ENCODE measurements around the gene POLN. TPM values are rescaled to one million over a fixed set of nuclear protein-coding genes. Genes with fewer than 3 reads are reported as not detected.

Gene POLN
- polyA plus RNA-seq, 1 donor (not counting 4 experiments of a cell fraction or from before 2014, with no cell fraction given): 1.3 TPM

GRCh38 chr4:2262145-2262943, 20.4 kb upstream of the POLN start:
- Histone ChIP-seq H3K4me2 (ENCODE audit: control insufficient read depth, extremely low read depth, insufficient read depth, low read depth, low read length) (peak overlapping the region; percentile 87), H3K27ac (ENCODE audit: control insufficient read depth, insufficient read depth, low read length) (no peak overlapping the region), H4K20me1 (ENCODE audit: control insufficient read depth, extremely low read depth, insufficient read depth, low read length) (peaks cover 5% of the 10 kb centered on the region), H3K9ac (ENCODE audit: control insufficient read depth, extremely low read depth, insufficient read depth, low read length) (peak overlapping the region; percentile 67), H3K27me3 (ENCODE audit: control insufficient read depth, extremely low read depth, insufficient read depth, low read length) (no peaks in the 10 kb centered on the region), H3K79me2 (ENCODE audit: control insufficient read depth, insufficient read depth, low read length) (peaks cover 10% of the 10 kb centered on the region), H3K9me3 (ENCODE audit: control insufficient read depth, low read depth, low read length) (no peaks in the 10 kb centered on the region), H3K36me3 (ENCODE audit: control insufficient read depth in 2 of 2, extremely low read depth in 1 of 2, insufficient read depth in 2 of 2, low read length in 2 of 2) (peaks cover 0 to 2% of the 10 kb centered on the region in 2 experiments), H3K4me1 (ENCODE audit: control insufficient read depth, extremely low read depth, insufficient read depth, low read length) (peaks cover 10% of the 10 kb centered on the region), H3K4me3 (ENCODE audit: control insufficient read depth in 2 of 3, extremely low read depth in 1 of 3, insufficient read depth in 2 of 3, low read depth in 1 of 3, low read length in 3 of 3) (peak overlapping the region; percentile 66 to 91 (median 69)), H2AFZ (ENCODE audit: control insufficient read depth, low read length) (peak overlapping the region; percentile 78), H3K9me1 (ENCODE audit: control insufficient read depth, extremely low read depth, insufficient read depth, low read length) (no peaks in the 10 kb centered on the region)
- FAIRE-seq (peak; percentile 68), DNase-seq (ENCODE audit: low read depth, low spot score) (peak; percentile 94)
- TF ChIP-seq EZH2 (IDR thresholded peaks at IDR 0.05; ENCODE audit: low read length): no peak
- no peak for TF ChIP-seq CTCF (optimal IDR thresholded peaks at IDR 0.05 in 1 of 3, IDR thresholded peaks at IDR 0.05 in 1 of 3, conservative IDR thresholded peaks at IDR 0.05 in 1 of 3; ENCODE audit: extremely low read depth in 1 of 3, insufficient read depth in 2 of 3, low read length in 3 of 3)
- dilution Hi-C loops (cut with MboI; ENCODE audit: extremely low pct_ligation_motif_present, low sequenced_read_pairs): no loop called here

GRCh38 chr4:2261853-2262144, 19.9 kb upstream of the POLN start, which contains the start of gene MXD4:
TSS of gene MXD4 (minus strand) at chr4:2262109. CDS start at chr4:2261980, 129 bp downstream.
- Histone ChIP-seq H3K4me3 (ENCODE audit: control insufficient read depth in 2 of 3, extremely low read depth in 1 of 3, insufficient read depth in 2 of 3, low read depth in 1 of 3, low read length in 3 of 3) (peak within 1 kb of the TSS; percentile 73 to 91 (median 87)), H3K27ac (ENCODE audit: control insufficient read depth, insufficient read depth, low read length) (peak within 1 kb of the TSS; percentile 54), H4K20me1 (ENCODE audit: control insufficient read depth, extremely low read depth, insufficient read depth, low read length) (peaks cover 8% of the 10 kb centered on the region), H3K27me3 (ENCODE audit: control insufficient read depth, extremely low read depth, insufficient read depth, low read length) (no peaks in the 10 kb centered on the region), H3K4me2 (ENCODE audit: control insufficient read depth, extremely low read depth, insufficient read depth, low read depth, low read length) (peak within 1 kb of the TSS; percentile 87), H3K9me1 (ENCODE audit: control insufficient read depth, extremely low read depth, insufficient read depth, low read length) (no peaks in the 10 kb centered on the region), H3K9ac (ENCODE audit: control insufficient read depth, extremely low read depth, insufficient read depth, low read length) (peak within 1 kb of the TSS; percentile 80), H2AFZ (ENCODE audit: control insufficient read depth, low read length) (peak within 1 kb of the TSS; percentile 78), H3K79me2 (ENCODE audit: control insufficient read depth, insufficient read depth, low read length) (peaks cover 10% of the 10 kb centered on the region), H3K36me3 (ENCODE audit: control insufficient read depth in 2 of 2, extremely low read depth in 1 of 2, insufficient read depth in 2 of 2, low read length in 2 of 2) (peaks cover 0 to 2% of the 10 kb centered on the region in 2 experiments), H3K9me3 (ENCODE audit: control insufficient read depth, low read depth, low read length) (no peaks in the 10 kb centered on the region), H3K4me1 (ENCODE audit: control insufficient read depth, extremely low read depth, insufficient read depth, low read length) (peaks cover 10% of the 10 kb centered on the region)
- DNase-seq (ENCODE audit: low read depth, low spot score) (no peak), FAIRE-seq (no peak)
- TF ChIP-seq EZH2 (IDR thresholded peaks at IDR 0.05; ENCODE audit: low read length) (no peak), CTCF (optimal IDR thresholded peaks at IDR 0.05 in 1 of 3, IDR thresholded peaks at IDR 0.05 in 1 of 3, conservative IDR thresholded peaks at IDR 0.05 in 1 of 3; ENCODE audit: extremely low read depth in 1 of 3, insufficient read depth in 2 of 3, low read length in 3 of 3) (no peak)
- dilution Hi-C loops (cut with MboI; ENCODE audit: extremely low pct_ligation_motif_present, low sequenced_read_pairs): no loop called here

Data from keratinocyte (primary cell).